NCI-H146 treated with DMSO at 0.1 percent for 48 hours (cell line): ENCODE measurements around the gene ARMC5.
"Not testable (repeated sequence)": the region's sequence is repeated elsewhere in the genome, so short reads cannot be mapped to it uniquely, and the experiment has no call there.

Experiments used
- DNase-seq: peaks from one replicate; lab custom pipeline; 2025; ENCODE audit not compliant: unreplicated experiment; lab: John Stamatoyannopoulos, UW

The ARMC5 gene

GRCh38 chr16:31435341-31436220, 23.7 kb upstream of the ARMC5 start:
- DNase-seq, result no peak

- DNase-seq, result no peak
These were observed 22.9 kb upstream of the ARMC5 start for GRCh38 chr16:31436221-31437045.

DNA sequence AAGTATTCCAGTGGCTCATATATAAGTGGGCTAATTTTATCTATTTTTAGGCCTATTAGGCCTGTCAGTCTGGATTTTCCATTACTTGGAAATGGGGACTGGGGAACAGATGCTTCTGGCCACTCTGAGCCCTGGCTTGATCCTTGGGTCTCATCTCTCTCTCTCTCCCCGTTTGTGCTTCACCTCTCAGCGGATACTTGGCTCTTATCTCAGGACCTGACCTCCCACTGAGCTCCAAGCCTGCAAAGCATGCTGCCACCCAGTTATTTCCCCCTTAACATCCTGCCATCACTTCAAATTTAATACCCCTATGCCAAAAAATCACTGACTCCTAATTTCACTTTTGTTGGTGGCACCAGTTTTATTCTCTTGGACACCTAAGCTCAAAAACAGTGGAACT, 20.9 kb upstream of the ARMC5 start:
- DNase-seq, result no peak

DNA sequence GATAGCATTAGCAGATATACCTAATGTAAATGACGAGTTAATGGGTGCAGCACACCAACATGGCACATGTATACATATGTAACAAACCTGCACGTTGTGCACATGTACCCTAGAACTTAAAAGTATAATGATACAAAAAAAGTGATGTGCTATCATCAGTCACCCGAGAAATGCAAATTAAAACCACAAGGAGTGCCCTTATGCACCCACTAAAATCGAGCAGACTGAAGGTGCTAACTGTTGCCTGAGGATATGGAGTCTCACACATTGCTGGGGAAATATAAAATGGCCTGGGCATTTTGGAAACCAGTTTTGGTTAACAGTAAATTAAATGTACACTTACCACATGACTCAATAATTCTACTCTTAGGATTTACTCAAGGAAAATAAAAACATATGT, 20.3 kb upstream of the ARMC5 start:
- DNase-seq, result not testable (repeated sequence)

DNA sequence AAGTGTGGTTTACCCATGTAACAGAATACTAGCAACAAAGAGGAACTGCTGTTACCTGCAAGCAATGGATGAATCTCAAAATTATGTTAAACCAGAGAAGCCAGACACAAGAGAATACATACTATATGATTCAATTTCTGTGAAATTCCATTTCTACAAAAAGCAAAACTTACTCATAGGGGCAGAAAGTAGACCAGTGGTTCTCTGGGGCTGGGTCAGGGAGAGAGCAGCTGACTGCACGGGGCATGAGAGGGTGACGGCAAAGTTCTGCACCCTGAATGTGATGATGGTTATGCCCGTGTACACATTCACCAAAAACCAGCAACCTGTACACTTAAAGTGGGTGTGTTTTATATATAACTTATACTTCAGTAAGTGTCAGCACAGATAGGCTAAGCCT, 19.8 kb upstream of the ARMC5 start:
- no peak for DNase-seq

DNA sequence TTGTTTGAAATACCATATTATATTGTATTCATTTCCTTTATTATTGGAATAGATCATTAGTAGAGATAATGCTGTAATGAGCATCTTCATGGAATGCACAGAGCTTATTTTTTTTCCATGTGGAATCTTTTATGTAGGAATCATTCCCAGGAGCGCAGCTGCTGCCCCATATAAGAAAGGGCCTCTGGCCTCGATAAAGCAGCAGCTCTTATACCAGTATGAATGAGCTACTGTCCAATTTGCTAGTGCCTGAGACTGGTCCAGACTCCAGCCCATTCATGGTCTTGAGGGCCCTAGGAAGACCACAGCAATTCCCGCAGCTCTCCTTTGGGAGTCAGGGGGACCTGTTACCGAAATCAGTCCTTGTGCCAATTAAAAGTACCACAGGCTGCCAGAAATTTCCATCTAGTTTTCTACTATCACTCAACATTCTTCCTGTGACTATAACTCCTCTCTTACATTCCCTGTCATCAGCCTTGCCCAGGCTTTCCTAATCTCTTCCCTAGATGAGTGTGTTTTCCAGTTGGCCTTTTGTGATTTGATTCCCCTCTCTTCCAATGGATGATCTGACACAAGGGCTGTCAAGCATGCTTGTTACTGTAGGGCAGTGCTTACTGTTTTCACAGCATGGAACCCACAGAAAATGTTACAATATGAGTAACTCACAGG, 18.7 kb upstream of the ARMC5 start:
- DNase-seq, result no peak

GRCh38 chr16:31441956-31442355, 17.3 kb upstream of the ARMC5 start:
- DNase-seq, result no peak

DNA sequence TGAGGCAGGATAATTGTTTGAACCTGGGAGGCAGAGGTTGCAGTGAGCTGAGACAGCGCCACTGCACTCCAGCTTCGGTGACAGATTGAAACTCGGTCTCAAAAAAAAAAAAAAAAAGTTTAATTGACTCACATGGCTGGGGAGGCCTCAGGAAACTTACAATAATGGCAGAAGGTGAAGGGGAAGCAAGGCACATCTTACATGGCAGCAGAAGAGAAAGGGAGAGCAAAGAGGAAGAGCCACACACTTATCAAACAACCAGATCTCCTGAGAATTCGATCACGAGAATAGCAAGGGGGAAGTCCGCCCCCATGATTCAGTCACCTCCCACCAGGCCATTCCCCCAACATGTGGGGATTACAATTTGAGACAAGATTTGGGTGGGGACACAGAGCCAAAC, 13.4 kb upstream of the ARMC5 start:
- DNase-seq, result not testable (repeated sequence)

DNA sequence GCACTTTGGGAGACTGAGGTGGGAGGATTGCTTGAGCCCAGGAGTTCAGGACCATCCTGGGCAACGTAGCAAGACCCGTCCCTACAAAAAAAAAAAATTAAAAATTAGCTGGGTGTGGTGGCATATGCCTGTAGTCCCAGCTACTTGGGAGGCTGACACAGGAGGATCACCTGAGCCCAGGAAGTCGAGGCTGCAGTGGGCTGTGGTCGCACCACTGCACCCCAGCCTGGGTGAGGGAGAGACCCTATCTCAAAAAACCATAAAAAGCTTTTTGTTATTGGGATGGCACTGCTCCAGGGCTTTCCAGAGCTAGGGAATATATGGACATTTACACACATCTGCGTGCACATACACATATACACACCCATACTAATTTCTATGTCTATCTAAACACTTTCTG, 8.1 kb upstream of the ARMC5 start:
- DNase-seq, result no peak

- peak; percentile 64 for DNase-seq
These were observed 7.5 kb upstream of the ARMC5 start for GRCh38 chr16:31451681-31452351.

DNA sequence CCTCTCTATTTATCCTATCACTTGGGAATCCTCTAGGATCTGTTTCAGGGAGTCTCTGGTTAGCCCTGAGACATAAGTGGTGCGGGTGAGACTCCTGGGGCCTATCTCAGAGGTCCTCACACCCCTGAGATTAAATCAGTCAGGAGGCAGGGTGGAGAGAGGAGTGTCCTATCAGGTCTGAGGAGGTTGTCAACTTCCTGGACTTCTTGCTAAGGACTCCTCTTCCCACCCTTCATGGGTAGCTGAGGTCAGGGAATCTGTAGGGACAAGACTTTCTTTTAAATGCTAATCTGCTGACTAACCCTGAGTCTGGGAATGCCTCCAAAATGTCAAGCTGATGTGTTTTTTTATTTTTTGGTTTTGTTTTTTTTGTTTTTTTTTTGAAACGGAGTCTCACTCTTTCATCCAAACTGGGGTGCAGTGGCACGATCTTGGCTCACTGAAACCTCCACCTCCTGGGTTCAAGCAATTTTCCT, 6.6 kb upstream of the ARMC5 start:
- DNase-seq, result no peak

GRCh38 chr16:31453255-31454204, 5.8 kb upstream of the ARMC5 start:
- DNase-seq, result no peak

DNA sequence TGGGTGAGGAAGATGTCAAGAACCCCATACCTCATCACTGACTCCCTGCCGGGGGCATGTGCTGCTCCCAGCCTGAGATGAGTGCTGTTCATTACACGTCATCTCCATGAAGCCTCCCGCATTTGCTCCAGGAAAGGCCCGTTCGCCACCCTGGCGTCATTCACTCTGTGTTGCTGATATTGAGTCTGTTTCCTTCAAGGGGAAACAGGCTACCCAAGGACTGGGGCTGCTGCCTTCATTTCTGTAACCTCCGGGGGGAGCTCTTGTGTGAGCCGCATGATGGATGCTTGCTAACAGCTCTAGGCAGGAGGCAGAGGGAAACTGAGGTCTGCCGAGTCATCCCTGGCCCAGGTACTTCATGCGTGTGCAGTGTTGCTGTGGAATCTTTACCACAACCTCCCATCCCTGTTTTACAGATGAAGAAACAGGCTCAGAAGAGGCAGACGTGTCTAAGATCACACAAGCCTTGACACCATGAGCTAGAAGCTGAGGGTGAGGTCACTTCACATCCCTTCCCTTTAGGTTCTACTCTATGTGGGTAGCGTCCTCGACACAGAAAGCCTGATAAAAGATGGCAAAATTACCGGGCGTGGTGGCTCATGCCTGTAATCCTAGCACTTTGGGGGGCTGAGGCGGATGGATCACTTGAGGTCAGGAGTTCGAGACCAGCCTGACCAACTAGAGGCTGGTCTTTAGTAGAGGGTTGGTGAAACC, 3.5 kb upstream of the ARMC5 start:
- DNase-seq, result no peak

DNA sequence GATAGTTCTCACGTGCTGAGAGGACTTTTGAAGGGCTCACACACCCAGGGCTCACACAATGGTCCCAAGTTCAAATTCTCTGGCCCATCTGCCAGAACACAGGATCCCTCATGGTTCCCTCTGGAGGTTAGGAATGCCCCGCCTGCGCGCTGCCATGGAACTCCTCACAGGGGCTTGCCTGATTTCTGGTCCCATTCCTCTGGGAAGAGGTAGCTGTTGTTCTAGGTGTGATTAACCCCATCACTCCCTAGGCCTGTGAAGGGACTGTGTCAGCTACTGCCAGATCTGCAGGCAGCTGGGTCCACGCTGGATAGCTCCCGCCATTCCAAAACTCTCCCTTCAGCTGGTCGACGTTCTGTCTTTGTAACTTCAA, 2.3 kb upstream of the ARMC5 start:
- DNase-seq, result no peak

- DNase-seq, result peak; percentile 53
These were observed 1.0 kb upstream of the ARMC5 start for GRCh38 chr16:31458073-31458843.

GRCh38 chr16:31459687-31460581, 633 bp downstream of the ARMC5 start:
- DNase-seq, result peak; percentile 98

DNA sequence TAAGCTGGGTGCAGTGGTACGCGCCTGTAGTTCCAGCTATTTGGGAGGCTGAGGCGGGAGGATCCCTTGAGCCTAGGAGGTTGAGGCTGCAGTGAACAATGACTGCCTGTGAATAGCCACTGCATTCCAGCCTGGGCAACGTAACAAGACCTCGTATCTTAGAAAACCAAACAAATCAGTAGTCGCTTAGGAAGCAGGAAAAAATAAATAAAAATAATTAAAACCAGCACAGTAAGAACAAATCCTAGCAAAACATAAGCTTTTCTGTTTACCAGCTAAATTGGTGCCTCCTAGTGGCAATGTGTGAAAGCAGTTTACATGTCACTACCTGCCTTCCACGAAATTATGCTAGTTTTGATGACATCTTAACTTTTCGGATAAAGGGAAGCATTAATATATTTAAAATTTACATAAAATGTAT, 1.3 kb downstream of the ARMC5 start:
- DNase-seq, result no peak
